Cardiac septum (tissue), 1 donor: Measurements from ENCODE around the gene TRMT44. TPM values are rescaled to one million over a fixed set of nuclear protein-coding genes. Genes with fewer than 3 reads are reported as not detected.

Source experiments
- DNase-seq: peaks from one replicate; pipeline ENCODE4 v3.0.0-alpha.2; 2020; ENCODE audit warnings: low spot score
- intact Hi-C: fragments of 100-400 bp; cut with DNase I; formaldehyde crosslinking; loops from one replicate; pipeline ENCODE4 v1.14.0; 2022
- total RNA-seq: library from RNA; stranded (reverse); fragmentation: NEBNext Ultra II Directional; extraction: Animal tissue kit (Norgen Biotek cat#: 25700); gene quantifications from one replicate; pipeline ENCODE4 v1.2.1, GENCODE V29; 2021
- donor health status: DM: no; HTN: no; CAD: no.

TRMT44 gene
- total RNA-seq, 1 donor from 2014 or later, result 9.0 TPM

- intact Hi-C loops, result loop anchor here (10.0 kb wide), 1 partner anchor 453 kb away; no protein-coding TSS in a partner anchor
- no peak for DNase-seq
Measured at GRCh38 chr4:8461616-8462015, 21.0 kb downstream of the TRMT44 start.

- no peak for DNase-seq
- intact Hi-C loops, result loop anchor here (10.0 kb wide), 1 partner anchor 451 kb away; no protein-coding TSS in a partner anchor
Measured at GRCh38 chr4:8463811-8464210, 23.2 kb downstream of the TRMT44 start.

GRCh38 chr4:8464381-8464780 is 23.8 kb downstream of the TRMT44 start:
- intact Hi-C loops, result loop anchor here (10.0 kb wide), 1 partner anchor 450 kb away; no protein-coding TSS in a partner anchor
- no peak for DNase-seq

- intact Hi-C loops, result loop anchor here (10.0 kb wide), 1 partner anchor 449 kb away; no protein-coding TSS in a partner anchor
- DNase-seq, result no peak
Measured at GRCh38 chr4:8465615-8466611, 25.3 kb downstream of the TRMT44 start.

- DNase-seq, result no peak
- intact Hi-C loops, result loop anchor here (10.0 kb wide), 1 partner anchor 448 kb away; no protein-coding TSS in a partner anchor
Measured at GRCh38 chr4:8467016-8467415, 26.4 kb downstream of the TRMT44 start.

DNA sequence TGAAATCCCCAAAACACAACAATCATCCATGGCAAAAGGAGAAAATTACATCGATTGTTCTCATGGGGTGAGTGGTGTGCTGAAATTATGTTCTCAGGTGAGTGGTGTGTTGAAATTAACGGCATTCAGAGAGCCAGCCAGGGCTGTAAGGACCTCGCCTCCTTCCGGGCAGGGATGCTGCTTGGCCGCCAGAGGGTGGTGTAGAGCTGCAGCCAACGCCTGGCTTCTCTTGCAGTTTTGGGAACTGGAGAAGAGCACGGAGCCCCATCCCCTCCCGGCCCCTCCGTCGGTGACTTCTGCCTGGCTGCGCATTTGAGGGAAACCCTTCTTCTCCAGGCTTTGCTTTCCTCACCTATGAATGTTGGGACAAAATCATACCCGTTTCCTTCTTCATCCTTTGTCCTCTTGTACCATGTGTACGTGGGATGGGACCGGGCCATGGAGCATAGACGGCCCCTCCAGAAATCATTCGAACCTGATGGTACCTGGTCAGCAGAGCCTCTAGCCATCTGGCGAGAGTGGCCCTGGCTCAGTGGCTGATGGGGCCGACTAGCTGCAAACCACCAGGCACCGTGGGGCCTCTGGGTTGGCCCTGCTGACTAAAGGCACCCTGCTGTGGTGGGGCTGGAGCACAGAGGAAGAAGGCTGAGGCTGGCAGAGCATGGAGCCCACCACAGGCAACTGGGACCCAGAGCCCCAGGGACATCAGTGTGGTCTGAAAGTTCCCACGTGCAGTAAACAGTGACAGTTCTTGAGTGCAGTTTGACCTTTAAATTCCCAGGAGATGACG is 28.4 kb downstream of the TRMT44 start:
- intact Hi-C loops, result loop anchor here (1.0 to 10.0 kb wide), 2 partner anchors 124 to 446 kb away; no protein-coding TSS in a partner anchor
- DNase-seq, result no peak

DNA sequence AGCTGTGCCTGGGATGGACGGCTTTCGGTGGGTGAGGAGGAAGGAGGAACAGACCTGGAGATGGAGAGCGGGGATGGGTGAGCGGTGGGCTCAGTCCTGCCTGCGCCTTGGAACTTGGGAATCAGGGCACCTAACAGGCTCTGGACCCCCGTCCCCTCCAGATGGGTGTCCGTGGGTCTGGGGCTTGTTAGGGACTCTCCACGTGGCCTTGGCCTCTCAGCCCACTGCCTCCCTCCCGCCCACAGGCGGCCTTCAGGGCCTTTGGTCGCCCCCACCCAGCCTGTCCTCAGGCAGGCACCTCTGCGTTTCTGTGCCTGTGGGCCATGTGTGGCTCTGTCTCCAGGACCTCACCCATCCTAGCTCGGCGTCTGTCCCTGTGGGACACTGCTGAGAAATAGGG is 29.0 kb downstream of the TRMT44 start:
- intact Hi-C loops, result loop anchor here (1.0 to 10.0 kb wide), 2 partner anchors 124 to 445 kb away; no protein-coding TSS in a partner anchor
- no peak for DNase-seq

GRCh38 chr4:8470451-8471024 is 30.0 kb downstream of the TRMT44 start:
- no peak for DNase-seq
- intact Hi-C loops, result no loop called here

GRCh38 chr4:8471211-8471875 is 30.8 kb downstream of the TRMT44 start:
- no peak for DNase-seq
- intact Hi-C loops, result no loop called here

DNA sequence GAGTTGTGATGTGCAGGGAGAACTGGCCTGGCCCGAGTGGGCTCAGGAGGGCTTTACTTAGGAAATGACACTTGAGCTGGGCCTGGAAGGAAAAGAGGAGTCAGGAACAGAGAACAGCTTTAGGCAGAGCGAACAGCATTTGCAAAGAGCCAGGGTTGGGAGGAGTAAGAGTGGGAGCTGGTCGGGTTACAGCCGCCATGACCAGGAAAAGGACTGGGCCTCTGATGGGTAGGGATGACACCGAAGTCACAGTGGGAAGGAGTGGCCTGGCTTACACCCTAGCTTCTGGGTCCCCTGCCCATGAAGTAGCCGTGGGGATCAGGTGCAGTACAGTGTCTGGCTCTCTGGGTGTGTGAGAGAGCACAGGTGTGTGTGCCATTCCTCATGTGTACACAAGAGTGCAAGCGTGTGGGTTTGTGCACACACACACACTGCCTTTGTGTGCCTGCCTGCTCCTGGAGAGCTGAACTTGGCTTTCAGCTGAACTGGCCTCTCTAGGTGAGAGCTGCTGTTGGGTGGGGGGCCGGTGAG is 31.6 kb downstream of the TRMT44 start:
- intact Hi-C loops, result no loop called here
- no peak for DNase-seq

- DNase-seq, result no peak
- intact Hi-C loops, result no loop called here
Measured at GRCh38 chr4:8472689-8473197, 32.2 kb downstream of the TRMT44 start.

DNA sequence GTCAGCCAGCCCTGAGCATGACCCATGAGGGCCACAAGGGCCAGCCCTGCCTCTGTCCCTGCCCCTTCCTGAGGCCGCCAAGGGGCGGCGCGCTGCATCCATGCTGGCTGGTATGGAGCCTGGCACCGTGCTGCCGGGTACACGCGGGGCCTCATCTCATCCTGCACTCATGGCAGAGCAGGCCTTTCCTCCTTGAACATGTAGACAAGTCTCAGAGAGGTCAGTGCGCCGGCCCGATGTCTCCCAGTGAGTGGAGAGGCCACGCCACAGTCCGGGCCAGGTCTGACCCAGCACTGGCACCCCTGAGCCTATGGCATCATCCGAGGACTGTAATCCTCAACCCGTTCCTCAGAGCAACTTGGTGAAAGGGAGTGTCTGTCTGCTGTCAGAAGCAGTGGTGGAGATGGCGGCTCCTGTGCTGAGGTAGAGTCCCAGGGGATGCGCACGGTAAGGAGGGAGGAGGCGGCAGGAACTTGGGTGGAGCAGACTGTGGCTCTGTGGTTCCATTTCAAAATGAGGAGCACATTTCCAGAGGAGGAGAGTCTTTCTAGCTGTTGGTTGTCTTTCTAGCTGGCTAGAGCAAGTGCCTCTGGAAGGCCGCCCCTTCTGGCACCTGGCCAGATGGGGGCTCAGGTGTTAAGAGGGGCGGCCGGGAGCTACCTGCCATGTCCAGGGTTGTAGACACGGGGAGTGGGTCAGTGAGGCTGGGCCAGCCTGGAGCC is 32.8 kb downstream of the TRMT44 start:
- DNase-seq, result no peak
- intact Hi-C loops, result no loop called here

DNA sequence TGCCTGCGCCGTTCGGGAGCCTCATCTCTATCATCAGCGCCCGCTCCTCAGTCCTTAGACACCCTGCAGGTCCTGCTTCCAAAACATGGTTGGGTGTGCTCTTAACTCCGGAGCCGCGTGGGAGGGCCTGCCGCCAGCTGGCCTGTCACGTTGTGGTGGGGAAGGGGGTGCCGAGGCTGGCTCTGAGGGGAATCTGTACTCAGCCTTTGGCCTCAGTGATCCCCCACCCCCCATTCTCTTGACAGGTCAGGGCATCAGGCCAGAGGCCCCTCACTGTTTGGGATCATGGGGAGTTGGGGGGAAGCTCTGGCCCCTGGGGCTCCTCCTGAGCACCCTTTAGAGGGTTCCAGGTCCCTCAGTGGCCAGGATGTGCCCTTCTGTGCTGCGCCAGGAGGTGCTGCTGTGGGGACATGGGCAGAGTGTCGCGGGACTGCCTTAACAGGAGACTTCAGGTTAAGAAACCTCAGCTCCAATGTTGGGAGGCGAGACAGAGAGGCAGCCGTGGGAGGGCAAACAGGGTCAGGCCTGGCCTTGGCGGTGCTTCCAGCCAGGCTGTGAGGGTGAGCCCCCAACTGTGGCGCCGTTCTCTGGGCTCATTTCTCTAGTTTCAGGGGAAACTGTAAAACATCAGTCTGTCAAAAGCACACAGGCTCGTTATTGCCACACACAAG is 33.5 kb downstream of the TRMT44 start:
- intact Hi-C loops, result no loop called here
- no peak for DNase-seq

GRCh38 chr4:8474856-8475255 is 34.3 kb downstream of the TRMT44 start:
- no peak for DNase-seq
- intact Hi-C loops, result no loop called here

- no peak for DNase-seq
- intact Hi-C loops, result no loop called here
Measured at GRCh38 chr4:8475751-8476575, 35.4 kb downstream of the TRMT44 start.

DNA sequence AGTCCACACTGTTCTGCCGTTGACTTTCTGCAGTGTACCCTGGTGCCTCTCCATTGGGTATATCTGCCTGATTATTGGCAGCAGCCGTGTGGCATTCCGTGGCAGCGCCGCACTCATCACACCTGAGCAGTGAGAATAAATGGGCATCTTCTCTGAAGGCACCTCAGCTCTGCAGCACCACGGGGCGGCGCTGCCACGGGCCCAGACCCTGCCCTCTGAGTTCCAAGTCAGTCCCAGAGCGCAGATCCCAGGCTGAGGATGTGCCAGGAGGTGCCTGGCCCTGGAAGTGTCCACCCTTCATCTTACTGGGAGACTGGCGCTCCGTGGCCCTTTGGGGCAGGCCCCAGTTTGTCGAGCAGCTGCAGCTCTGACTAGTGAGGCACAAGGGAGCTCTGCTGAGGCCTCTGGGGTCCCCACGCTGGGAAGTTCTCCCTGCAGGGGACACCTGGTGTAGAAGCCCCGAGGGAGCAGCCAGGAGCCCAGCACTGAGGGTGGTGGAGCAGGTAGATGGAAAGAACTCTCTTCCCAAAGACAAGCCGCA is 36.6 kb downstream of the TRMT44 start:
- intact Hi-C loops, result no loop called here
- no peak for DNase-seq
